ENCODE data around the gene DVL1.
"Not testable (repeated sequence)": the region's sequence is repeated elsewhere in the genome, so short reads cannot be mapped to it uniquely, and the experiment has no call there.

The DVL1 gene

DNA sequence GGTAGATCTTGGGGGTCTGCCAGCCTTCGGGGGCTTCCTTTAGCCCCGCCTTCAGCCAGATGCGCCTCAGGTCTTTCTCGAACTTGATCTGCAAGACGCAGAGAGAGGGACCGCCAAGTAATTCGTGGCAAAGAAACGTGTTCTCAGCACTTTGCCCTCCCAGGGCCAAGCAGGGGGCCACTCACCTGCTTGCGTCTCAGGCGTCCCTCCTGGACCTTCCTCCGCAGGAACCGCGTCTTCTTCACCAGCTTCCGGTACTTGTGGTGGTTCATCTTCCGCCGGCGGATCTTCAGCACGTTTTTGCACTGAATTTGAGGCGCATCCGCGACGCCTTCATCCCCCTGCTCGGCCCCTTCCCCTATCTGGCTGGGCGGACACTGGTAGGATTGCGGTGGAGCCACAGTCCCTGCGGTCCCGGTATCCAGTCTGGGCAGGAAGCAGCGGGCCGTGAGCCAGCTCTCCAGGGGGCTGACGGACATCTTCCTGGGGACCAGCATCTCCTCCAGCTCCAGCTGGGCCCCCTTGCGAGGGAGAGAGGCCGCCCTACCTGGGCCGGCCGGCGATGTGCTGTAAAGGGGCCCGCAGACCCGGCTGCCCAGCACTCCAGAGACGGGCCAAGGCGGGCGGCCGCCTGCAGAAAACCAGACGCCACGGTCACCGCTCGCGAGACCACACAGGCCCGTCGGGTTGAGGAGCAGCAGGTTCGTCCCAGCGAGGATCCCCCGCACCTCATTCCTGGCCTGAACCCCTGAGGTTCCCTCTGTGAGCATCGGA lies 24.8 kb upstream of the DVL1 start:
- DNase-seq (ENCODE audit: low read depth in 2 of 2), result no peak

DNA sequence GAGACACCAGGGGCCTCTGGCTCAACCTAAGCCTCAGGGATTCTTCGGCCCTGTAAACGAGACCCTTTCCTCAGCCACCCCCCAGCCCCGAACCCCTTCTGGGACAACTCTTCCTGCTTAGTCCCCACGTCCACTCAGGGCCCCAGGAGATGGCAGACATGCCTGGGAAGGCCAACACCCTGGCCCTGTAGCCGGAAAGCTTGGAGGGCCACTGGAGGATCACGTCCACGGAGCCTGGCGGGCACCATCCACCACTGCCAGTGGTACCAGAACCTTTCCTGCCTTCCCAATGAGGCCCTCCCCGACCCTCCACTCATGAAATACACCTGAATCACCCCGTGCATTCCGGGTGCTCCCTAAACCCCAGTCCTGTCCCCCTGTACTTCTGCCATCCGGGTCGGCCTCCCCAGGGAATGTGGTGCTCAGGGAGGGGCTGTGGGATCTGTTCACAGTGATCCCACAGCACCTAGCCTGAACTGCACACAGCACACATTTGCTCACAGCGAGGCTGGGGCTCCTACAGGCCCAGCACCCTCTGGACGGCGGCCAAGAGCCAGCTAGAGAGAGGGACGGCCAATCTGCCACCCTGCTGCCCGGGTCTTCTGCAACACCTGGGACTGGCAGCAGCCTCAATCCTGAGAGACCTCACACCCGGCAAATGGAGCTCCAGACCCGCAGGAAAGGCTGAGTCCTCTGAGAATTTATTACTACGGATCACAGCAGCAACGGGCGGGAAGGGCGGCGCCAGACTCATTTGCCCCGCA lies 24.0 kb upstream of the DVL1 start:
- DNase-seq (ENCODE audit: low read depth in 2 of 2), result no peak

DNA sequence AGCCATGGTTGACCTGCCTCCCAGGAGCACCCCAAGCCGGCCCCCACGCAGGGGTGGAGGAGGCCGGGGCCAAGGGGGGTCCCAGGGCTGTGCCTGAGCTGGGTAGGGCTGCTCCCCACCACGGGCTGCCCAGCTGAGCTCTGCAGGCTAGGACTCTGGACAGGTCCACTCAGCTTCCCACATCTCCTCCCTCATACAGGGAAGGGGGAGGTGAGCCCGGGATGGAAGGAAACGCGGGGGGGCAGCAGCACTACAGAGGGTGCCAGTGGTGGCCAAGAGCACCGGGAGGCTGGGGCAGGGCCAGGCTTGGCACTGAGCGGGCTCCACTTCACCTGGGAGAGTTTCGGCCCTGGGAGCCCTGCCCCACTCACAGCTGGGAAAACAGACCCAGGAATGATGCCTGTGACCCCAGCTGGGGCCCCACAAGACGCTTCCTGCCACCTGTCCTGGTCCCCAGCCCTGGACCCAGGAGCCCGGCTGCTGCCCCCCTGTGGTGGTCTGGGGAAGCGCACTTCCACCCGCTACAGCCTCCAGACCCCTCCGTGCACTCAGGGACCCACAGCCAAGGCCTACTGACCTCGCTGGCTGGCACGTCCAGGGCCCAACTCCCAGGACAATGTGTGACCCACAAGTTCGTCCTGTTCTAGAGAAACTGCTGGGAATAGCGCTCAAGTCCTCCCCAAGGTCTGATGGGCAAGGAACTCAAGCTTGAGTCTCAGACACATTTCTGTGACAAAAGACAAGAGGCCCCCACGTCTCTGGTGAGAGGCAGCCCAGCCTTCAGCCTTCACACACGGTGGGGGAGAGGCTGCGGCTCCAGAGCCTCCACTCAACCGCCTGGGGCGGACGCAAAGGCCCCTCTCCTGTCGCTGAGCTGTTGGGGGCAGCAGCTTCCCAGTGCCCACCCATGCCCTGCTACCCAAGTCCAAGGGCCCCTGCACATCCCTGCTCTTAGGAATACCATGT lies 22.8 kb upstream of the DVL1 start:
- DNase-seq (ENCODE audit: low read depth in 2 of 2), result no peak

DNA sequence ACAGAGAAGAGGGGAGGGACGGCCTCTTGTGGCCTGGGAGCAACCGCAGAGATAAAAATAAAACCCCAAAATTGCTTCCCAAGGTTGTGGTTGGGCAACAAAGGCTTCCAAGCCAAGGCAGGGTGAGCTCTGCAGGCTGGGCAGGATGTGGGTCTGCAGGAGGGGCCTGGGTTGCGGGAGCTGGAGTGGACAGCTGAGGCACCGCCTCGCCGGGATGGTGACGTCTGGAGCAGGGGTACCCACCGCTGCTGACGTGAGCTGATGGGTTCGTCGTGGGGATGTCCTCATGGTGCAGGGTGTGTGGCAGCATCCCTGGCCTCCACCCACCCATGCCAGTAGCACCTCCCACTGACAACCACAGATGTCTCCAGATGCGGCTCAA lies 22.1 kb upstream of the DVL1 start:
- DNase-seq (ENCODE audit: low read depth in 2 of 2), result no peak

DNA sequence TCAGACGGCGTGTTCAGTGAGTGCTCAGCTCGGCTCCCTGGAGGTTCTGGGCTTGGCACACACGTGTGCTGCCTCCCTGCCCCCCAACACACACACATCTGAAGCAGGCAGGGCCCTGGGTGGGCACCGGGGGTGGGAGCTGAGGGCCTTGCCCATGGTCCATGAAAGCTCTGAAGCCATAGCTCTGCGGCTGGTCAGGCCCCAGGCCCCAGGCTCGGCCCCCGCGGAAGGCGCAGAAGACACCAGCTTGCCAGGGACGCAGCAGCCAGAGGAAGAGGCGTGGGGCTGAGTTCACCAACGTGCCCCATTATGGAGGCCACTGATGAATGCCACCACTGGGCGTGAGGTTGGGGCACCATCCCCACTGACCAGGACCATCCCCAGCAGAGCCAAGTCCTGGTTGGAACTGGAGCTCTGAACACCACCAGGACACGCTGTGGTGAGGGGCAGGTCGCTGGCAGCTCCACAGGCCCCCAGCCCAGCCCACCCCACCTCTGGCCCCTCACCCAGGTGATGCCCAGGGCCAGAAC lies 21.6 kb upstream of the DVL1 start:
- no peak for DNase-seq (ENCODE audit: low read depth in 2 of 2)

DNA sequence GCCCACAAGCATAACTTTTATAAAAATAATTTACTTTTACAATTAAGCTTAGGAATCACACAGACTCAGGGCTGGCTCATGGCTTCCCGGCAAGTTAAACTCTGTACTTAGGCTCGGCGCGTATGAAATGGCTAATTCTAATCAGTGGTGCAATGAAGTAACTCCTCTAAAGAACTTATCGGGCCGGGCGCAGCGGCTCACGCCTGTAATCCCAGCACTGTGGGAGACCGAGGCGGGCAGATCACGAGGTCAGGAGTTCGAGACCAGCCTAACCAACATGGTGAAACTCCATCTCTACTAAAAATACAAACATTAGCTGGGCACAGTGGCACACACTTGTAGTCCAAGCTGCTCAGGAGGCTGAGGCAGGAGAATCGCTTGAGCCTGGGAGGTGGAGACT lies 20.9 kb upstream of the DVL1 start:
- DNase-seq (ENCODE audit: low read depth in 2 of 2), result not testable (repeated sequence)

DNA sequence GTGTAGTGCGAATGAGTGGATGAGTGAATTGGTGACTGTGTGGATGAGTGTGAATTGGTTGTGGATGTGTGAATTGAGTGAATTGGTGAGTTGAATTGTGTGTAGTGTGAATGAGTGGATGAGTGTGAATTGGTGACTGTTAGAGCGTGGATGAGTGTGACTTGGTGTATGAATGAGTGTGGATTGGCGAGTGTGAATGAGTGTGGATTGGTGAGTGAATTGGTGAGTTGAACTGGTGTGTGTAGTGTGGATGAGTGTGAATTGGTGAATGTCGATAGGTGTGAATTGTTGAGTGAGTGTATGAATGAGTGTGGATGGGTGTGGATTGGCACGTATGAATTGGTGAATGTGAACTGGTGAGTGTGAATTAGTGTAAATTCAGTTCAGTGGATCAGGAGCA lies 18.1 kb upstream of the DVL1 start:
- DNase-seq (ENCODE audit: low read depth in 2 of 2), result no peak

DNA sequence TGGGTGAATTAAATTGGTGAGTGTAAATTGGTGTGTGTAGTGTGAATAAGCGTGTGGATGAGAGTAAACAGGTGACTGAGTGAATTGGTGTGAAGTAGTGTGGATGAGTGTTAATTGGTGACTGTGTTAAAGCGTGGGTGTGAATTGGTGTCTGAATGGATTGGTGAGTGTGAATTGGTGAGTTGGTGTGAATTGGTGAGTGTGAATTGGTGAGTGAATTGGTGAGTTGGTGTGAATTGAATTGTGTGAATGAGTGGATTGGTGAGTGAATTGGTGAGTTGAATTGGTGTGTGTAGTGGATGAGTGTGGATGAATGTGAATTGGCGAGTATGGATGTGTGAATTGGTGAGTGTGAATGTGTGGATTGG lies 17.5 kb upstream of the DVL1 start:
- DNase-seq (ENCODE audit: low read depth in 2 of 2), result no peak

DNA sequence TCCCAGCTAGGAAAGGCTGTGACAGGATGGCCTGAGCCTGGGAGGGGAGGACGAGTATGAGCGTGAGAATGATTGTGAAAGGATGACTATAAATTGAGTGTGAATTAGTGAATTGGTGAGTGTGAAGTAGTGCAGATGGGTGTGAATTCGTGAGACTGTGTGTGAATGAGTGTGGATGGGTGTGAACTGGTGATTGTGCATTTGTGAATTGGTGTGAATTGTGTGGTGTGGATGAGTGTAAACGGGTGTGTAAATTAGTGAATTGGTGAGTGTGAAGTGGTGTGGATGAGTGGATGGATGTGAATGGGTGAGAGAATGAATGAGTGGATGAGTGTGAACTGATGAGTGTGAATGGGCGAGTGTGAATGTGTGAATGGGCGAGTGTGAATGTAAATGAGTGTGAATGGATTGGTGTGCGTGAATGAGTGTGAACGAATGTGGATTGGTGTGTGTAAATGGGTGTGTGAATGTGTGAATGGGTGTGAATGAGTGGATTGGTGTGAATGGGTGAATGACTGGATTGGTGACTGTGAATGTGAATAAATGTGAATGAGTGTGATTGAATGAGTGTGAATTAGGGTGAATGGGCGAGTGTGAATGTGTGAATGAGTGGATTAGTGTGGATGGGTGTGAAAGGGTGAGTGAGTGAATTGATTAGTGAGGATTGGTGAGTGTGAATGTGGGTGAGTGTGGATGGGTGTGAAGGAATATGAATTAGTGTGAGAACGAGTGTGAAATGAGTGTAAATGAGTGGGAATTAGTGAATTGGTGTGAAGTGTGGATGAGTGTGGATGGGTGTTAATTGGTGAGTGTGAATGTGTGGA lies 16.9 kb upstream of the DVL1 start:
- DNase-seq (ENCODE audit: low read depth in 2 of 2), result no peak

DNA sequence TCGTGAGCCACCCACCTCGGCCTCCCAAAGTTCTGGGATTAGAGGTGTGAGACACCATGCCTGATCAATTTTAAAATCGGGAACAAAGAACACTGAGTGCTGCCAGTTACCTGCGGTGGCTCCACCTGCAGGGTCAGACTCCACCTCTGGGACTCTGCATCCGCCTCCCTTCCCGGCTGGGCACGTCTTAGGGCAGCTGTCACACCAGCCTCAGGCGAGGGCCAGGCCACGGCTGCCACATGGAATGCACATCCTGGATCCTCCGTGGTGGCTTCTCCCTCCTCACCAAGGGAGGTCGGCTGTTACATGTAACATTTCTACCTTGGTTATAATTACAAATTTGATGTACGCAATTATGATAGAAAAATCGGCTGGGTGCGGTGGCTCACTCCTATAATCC lies 15.0 kb upstream of the DVL1 start:
- no peak for DNase-seq (ENCODE audit: low read depth in 2 of 2)

DNA sequence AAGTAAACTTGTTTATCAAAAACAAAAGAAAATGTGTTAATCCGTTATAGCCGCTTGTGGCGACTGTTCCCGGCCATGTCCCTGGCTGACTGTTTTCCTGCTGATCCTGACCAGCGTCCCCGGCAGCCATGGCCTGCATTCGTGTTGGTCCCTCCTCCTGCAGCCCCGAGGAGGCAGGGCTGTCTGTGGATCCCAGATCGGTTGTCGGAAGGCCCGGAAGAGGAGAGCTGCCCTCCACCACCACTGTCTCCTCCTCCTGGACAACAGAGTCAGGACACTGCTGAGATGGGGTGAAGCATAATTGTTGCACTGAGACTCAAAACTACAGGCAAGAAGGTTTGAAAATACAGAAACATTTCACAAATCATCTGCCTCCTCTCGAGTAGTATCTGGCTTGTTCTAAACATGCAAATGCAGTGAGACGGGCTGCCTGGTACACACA lies 12.8 kb upstream of the DVL1 start:
- DNase-seq (ENCODE audit: low read depth in 2 of 2), result peak; percentile 38 to 50

DNA sequence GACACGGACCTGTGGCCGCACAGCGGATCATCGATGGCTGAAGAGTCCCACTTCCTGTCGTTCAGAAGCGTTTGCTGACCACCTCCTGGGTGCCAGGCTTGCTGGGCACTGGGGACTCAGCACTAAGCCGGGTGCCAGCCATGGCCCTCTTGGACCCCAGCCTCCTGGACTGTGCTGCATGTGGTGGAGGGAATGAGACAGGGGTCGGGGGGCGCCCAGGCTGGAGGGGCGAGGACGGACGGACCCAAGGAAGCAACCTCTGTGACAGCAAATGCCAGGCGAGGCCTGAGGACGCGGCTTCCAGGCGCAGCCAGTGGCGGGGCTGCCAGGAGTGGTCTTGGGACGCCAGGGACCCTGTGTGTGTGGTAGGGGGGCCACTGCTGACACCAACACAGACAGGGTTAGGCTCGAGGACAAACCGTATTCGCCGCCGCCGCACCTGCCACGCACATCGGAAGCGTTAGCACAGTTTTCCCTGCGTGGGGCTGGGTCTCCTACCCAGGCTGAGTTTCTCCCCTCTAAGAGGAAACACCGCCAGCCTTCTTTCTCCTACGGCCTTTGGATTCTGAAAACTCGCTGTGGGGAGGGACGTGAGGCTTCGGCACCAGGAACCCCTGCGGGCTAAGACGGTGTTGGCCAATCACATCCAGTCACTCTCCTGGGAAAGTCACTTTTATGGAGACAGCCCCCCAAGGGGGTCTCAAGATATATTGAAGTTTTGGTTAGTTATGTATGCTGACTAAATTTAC lies 12.2 kb upstream of the DVL1 start:
- DNase-seq (ENCODE audit: low read depth in 2 of 2), result no peak

DNA sequence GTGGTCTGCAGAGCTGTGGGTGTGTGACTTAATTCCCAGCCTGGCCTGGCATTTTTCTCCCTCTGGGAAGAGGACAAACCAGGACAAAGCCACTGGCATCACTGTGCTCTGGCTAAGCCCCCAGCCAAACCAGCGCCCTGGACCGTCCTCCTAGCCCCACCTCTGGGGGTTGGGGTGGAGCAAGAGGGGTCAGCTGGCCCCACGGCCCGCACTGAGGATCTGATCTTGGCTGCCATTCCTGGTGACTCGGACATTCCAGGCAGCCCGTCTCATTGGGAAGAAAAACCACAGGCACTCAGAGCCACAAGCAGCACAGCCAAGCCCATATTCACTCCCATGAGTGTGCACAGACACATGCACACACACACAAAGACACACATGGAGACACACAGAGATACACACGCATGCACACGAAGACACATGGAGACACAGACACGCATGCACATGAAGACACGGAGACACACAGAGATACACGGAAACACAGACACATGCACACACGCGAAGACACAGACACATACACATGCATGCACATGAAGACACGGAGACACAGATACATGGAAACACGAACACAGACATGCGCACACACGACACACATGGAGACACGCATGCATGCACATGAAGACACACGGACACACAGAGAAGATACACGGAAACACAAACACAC lies 11.4 kb upstream of the DVL1 start:
- DNase-seq (ENCODE audit: low read depth in 2 of 2), result peak; percentile 71 to 73

DNA sequence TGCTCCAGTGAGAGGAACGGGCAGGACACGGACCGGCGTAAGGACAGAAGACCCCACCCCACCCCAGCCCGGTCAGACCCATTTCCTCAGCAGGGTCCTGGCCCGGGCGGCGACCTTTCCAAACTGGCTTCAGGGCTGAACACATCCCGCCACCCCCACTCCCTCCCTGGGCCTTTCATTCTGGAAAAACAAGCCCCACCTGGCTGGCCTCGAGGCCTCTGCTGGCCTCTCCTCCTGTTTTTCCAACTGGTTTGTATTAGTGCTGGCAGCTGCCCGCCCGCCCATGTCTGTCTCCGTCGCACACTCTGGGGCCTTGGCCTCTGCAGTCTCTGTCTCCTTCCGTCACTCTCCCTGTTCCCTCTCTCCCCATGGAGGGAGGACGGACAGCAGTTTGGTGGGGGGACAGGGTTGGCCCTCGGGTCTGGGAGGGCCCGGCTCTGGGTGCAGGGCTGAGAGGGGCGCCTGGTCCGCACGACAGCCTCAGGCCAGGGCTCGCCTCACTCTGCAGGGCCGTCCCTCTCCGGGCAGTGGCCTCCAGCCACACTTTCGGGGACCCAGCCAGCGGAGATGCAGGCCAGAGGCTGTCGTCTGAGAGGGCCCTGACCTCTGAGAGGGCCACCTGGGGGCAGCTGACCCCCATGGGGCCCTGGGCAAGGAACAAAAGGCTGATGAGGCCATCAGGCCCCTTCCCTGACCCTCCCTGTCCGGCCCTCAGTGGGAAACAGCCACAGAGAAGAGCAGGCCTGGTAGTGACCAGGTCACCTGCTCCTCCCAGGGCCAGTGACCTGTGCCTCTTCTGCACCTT lies 10.6 kb upstream of the DVL1 start:
- DNase-seq (ENCODE audit: low read depth in 2 of 2), result peak; percentile 38

DNA sequence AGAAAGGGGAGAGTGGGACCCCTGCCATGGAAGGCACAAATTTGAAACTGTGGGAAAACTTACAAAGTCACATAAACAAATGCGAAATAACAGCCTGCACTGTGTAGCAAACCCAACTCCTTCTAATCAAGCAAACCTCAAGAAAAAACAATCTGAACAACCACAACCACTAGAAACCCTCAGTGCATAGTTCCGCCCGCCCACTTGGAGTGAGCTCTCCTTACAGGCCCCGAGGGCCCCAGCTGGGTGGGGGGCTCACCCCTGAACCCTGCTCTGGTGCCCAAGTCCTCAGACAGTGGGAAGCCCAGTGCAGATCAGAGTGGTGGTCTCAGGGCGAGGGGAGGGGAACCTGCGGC lies 10.1 kb upstream of the DVL1 start:
- peak; percentile 31 to 39 for DNase-seq (ENCODE audit: low read depth in 2 of 2)

DNA sequence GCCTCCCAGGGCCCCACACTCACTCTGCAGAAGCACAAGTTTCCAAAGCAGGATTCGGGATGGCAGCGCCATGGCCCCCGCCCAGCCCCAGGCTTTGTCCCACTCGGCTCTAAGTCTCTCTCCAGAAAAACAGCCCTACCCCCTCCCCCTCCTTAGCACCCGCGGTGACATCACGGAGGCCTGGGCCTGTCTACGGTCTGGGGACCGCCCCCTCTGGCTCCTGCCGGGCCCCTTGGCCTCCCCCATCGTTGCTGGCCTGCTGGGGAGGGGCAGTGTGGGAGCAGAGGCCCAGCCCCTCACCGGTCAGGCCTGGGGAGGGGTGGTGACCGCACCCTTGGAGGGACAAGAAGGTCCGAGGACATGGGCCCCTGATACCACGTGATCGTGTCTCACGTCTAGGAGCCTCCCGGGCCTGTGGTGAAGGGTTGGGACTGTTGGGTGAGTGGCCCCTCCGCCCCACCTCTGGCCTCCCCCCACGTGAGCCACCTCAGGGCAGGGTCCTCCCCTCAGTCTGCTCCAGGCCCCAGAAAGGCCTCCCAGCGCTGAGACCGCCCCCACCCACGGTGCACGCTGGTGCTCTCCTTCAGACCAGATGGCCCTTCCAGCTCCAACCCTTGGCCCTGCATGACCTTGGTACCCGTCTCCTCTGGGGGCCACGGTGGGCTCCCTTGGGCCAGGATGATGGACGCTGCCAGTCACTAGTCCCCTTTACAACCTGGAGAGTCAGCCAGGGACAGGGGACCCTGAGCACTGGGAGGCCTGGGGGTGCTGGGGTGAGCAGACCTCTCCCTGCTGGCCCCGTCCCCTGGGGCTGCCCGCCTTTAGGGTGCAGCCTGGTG lies 9.4 kb upstream of the DVL1 start, which contains the start of gene MXRA8:
Gene MXRA8 (minus strand): TSS at position 123 of the 839 bp plus-strand sequence. CDS start 51 bp downstream, at position 72.
- peak; percentile 63 to 69 for DNase-seq (ENCODE audit: low read depth in 2 of 2)

DNA sequence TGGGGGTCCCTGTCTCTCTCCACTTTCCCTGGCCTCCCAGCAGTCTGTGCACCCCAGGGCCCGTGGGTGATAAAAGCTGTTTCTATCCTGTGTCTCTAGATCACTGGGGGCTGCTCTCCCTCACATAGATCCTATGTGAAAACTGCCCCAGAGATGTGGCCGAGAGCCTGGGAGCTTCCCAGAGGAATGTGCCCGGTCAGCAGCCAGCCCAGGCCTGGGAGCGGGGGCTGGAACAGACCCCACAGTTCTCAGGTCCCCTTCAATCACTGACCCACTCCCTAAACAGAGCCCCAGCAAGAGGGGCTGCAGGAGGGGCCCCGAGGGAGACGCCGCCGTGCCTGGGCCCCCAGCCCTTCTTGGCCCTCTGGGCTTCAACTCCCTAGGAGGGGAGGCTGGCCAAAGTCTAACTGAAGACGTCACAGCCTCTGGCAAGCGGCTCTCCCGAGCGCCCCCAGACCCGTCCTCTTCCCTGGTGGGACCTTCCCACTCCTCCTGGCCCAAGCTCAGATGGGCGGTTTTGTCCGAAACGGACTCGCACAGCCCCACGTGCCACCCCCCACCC lies 8.7 kb upstream of the DVL1 start:
- no peak for DNase-seq (ENCODE audit: low read depth in 2 of 2)

Measured in fibroblast of skin of left biceps (primary cell).